Right atrium auricular region (tissue), 2 donors: ENCODE data around the gene CRELD1. TPM values are rescaled to one million over a fixed set of nuclear protein-coding genes. Genes with fewer than 3 reads are reported as not detected.

Experiments used
- DNase-seq: peaks from one replicate; pipeline ENCODE4 v3.0.0-alpha.2; 2019; ENCODE audit warnings: low spot score
- H3K27ac ChIP-seq, 2 donors: fragments of 200-600 bp; sonication (generic); 1 replicate in 1 of 2; 2 replicates in 1 of 2; pipeline ENCODE4 v1.5.1; 2016 to 2019
- H3K27me3 ChIP-seq, 2 donors: fragments of 200-600 bp; sonication (generic); one replicate each; pipeline versions ENCODE4 v1.5.1 to v1.6.0; 2017 to 2019
- H3K36me3 ChIP-seq: fragments of 200-600 bp; sonication (generic); one replicate; pipeline ENCODE4 v1.5.1; 2016
- H3K4me1 ChIP-seq, 2 donors: fragments of 200-600 bp; sonication (generic); one replicate each; pipeline versions ENCODE4 v1.5.1 to v1.6.0; 2017 to 2019
- H3K4me3 ChIP-seq, 2 donors: fragments of 200-600 bp; sonication (generic); 1 replicate in 1 of 2; 2 replicates in 1 of 2; pipeline ENCODE4 v1.5.1; 2017 to 2019; ENCODE audit warnings: mild to moderate bottlenecking in 1 of 2, moderate library complexity in 1 of 2
- H3K9me3 ChIP-seq, 2 donors: fragments of 200-600 bp; sonication (generic); one replicate each; pipeline ENCODE4 v1.5.1; 2019
- CTCF ChIP-seq, 2 donors: fragments of 200-600 bp; sonication (generic); IDR thresholded peaks; one replicate each; pipeline ENCODE4 v1.5.1; 2019; ENCODE audit warnings: antibody characterized with exemption in 2 of 2
- total RNA-seq, 2 donors: library from RNA; depleted of rRNA; stranded (reverse); fragments of >200 nt; gene quantifications; one replicate each; pipeline ENCODE4 v1.1.0, GENCODE V29; 2016

The CRELD1 gene
- total RNA-seq, 2 donors from 2014 or later, result 63.9 to 79.0 TPM

GRCh38 chr3:9957214-9957613, 23.6 kb downstream of the CRELD1 start:
- Histone ChIP-seq H3K4me1 (peaks cover 0 to 3% of the 10 kb centered on the region in 2 donors), H3K27ac (no peak overlapping the region), H3K36me3 (peaks cover 12% of the 10 kb centered on the region), H3K27me3 (no peaks in the 10 kb centered on the region), H3K9me3 (no peaks in the 10 kb centered on the region), H3K4me3 (no peak overlapping the region)
- no peak for DNase-seq
- no peak for TF ChIP-seq CTCF (IDR thresholded peaks at IDR 0.05)

- TF ChIP-seq CTCF (IDR thresholded peaks at IDR 0.05), result no peak
- H3K27ac ChIP-seq, result no peak overlapping the region
- no peaks in the 10 kb centered on the region for H3K9me3 ChIP-seq
- no peaks in the 10 kb centered on the region for H3K4me1 ChIP-seq
- DNase-seq, result no peak
- H3K27me3 ChIP-seq, result no peaks in the 10 kb centered on the region
- H3K36me3 ChIP-seq, result peaks cover 58% of the 10 kb centered on the region
- H3K4me3 ChIP-seq, result no peak overlapping the region
These were observed 31.7 kb downstream of the CRELD1 start for GRCh38 chr3:9965200-9965875.

- no peaks in the 10 kb centered on the region for H3K9me3 ChIP-seq
- no peak overlapping the region for H3K27ac ChIP-seq
- no peak for TF ChIP-seq CTCF (IDR thresholded peaks at IDR 0.05)
- peaks cover 62% of the 10 kb centered on the region for H3K36me3 ChIP-seq
- no peaks in the 10 kb centered on the region for H3K27me3 ChIP-seq
- DNase-seq, result no peak
- H3K4me1 ChIP-seq, result no peaks in the 10 kb centered on the region
- H3K4me3 ChIP-seq, result no peak overlapping the region
These were observed 33.2 kb downstream of the CRELD1 start for GRCh38 chr3:9966841-9967240.

GRCh38 chr3:9969632-9970019, 36.0 kb downstream of the CRELD1 start:
- Histone ChIP-seq H3K27me3 (no peaks in the 10 kb centered on the region), H3K36me3 (peaks cover 81% of the 10 kb centered on the region), H3K9me3 (no peaks in the 10 kb centered on the region), H3K27ac (no peak overlapping the region), H3K4me3 (no peak overlapping the region), H3K4me1 (no peaks in the 10 kb centered on the region)
- no peak for TF ChIP-seq CTCF (IDR thresholded peaks at IDR 0.05)
- no peak for DNase-seq

- H3K27me3 ChIP-seq, result no peaks in the 10 kb centered on the region
- no peaks in the 10 kb centered on the region for H3K4me1 ChIP-seq
- peaks cover 81% of the 10 kb centered on the region for H3K36me3 ChIP-seq
- H3K27ac ChIP-seq, result no peak overlapping the region
- no peak for TF ChIP-seq CTCF (IDR thresholded peaks at IDR 0.05)
- no peaks in the 10 kb centered on the region for H3K9me3 ChIP-seq
- H3K4me3 ChIP-seq, result no peak overlapping the region
- DNase-seq, result no peak
These were observed 36.5 kb downstream of the CRELD1 start for GRCh38 chr3:9970020-9970652.
